Measurements from ENCODE around the gene PLA2G4E.

The PLA2G4E gene

DNA sequence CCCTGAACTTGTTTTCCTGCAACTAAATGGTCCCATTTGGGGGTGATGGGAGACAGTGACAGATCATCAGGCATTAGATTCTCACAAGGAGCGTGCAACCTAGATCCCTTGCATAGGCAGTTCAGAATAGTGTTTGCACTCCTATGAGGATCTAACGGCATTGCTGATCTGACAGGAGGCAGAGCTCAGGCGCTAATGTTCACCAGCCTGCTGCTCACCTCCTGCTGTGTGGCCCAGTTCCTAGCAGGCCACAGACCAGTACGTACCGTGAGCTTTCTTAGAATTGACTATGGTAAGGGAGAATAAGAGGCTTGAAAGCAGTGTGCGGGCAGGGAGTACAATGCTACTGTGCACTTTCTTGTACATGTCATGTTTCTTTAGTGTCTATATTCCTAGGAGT, 17.6 kb upstream of the PLA2G4E start:
- H3K4me3 Mint-ChIP-seq = no peak overlapping the region
- DNase-seq = no peak
- no peaks in the 10 kb centered on the region for H3K36me3 Mint-ChIP-seq (ENCODE audit: low read depth)

GRCh38 chr15:42037656-42038055, 16.8 kb upstream of the PLA2G4E start:
- no peaks in the 10 kb centered on the region for H3K27me3 Mint-ChIP-seq
- no peak overlapping the region for H3K4me3 Mint-ChIP-seq
- no peaks in the 10 kb centered on the region for H3K36me3 Mint-ChIP-seq (ENCODE audit: low read depth)
- DNase-seq = no peak
- no peaks in the 10 kb centered on the region for H3K9me3 Mint-ChIP-seq
- H3K4me1 Mint-ChIP-seq (ENCODE audit: low read depth) = peaks cover 10% of the 10 kb centered on the region
- no peak overlapping the region for H3K27ac Mint-ChIP-seq

More for the DNA sequence above, 17.6 kb upstream of the PLA2G4E start:
- H3K27me3 Mint-ChIP-seq = no peaks in the 10 kb centered on the region
- H3K27ac Mint-ChIP-seq = no peak overlapping the region
- H3K9me3 Mint-ChIP-seq = no peaks in the 10 kb centered on the region
- H3K4me1 Mint-ChIP-seq (ENCODE audit: low read depth) = peaks cover 8% of the 10 kb centered on the region

- Mint-ChIP-seq H3K4me3 (no peak overlapping the region), H3K4me1 (ENCODE audit: low read depth) (peaks cover 10% of the 10 kb centered on the region), H3K36me3 (ENCODE audit: low read depth) (no peaks in the 10 kb centered on the region), H3K27me3 (no peaks in the 10 kb centered on the region), H3K9me3 (no peaks in the 10 kb centered on the region), H3K27ac (no peak overlapping the region)
- DNase-seq = no peak
These were observed 16.1 kb upstream of the PLA2G4E start for GRCh38 chr15:42036966-42037365.

DNA sequence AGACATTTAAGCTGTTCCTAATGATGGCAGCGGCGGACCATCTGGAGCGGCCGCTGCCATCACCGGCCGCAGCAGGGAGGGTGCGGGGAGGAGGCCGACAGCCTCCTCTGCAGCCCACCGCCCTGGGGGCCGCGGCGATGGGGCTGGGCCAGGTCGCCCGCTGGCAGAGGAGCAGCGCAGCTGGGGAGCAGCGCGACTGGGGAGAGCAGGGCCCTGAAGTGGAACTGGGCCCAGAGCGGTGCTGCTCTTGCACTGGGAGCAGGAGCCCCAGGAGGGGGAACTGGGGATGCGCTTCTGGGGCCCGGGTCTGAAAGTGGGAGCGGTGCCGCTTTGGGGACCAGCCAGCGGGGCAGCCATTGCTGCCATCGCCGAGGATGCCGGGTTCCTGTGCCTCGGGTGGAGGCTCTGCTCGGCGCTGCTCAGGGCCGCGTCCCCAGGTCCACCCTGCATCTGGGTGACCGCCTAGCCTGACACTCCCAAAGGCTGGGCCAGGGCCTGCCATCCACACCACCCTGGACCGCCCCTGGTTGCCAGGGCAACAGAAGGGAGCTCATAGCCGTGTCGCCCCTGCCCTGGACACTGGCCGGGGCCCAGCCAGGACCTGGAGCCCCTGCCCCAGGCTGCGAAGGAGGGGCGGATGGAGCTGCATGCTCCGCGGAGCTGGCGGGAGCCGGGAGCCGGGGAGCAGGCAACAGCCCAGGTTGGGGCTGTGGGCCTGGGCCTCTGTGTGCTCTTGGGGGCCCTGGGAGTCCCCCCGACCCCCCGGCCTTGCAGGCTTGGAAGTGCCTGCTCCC, 15.5 kb upstream of the PLA2G4E start:
- H3K27me3 Mint-ChIP-seq = no peaks in the 10 kb centered on the region
- peaks cover 10% of the 10 kb centered on the region for H3K4me1 Mint-ChIP-seq (ENCODE audit: low read depth)
- no peaks in the 10 kb centered on the region for H3K36me3 Mint-ChIP-seq (ENCODE audit: low read depth)
- no peak for DNase-seq
- no peaks in the 10 kb centered on the region for H3K9me3 Mint-ChIP-seq
- H3K4me3 Mint-ChIP-seq = no peak overlapping the region
- no peak overlapping the region for H3K27ac Mint-ChIP-seq

DNA sequence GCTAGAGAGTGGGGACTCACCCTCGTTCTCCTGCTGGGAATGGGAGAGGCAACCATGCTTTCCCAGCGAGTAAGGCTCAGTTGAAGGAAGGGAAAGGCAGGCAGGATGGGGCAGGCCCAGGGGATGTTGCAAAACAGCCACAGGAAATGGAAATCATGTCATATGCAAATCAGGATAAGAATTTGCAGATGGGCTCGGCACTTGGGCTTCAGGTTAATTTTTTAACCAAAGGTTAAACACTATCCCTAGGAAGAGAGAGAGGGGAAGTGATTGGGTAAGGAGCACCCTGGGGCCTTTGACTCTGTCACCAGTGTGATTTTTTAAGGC, 14.6 kb upstream of the PLA2G4E start:
- Mint-ChIP-seq H3K36me3 (ENCODE audit: low read depth) (no peaks in the 10 kb centered on the region), H3K4me1 (ENCODE audit: low read depth) (peaks cover 10% of the 10 kb centered on the region), H3K27ac (no peak overlapping the region), H3K27me3 (no peaks in the 10 kb centered on the region), H3K9me3 (no peaks in the 10 kb centered on the region), H3K4me3 (no peak overlapping the region)
- DNase-seq = no peak

DNA sequence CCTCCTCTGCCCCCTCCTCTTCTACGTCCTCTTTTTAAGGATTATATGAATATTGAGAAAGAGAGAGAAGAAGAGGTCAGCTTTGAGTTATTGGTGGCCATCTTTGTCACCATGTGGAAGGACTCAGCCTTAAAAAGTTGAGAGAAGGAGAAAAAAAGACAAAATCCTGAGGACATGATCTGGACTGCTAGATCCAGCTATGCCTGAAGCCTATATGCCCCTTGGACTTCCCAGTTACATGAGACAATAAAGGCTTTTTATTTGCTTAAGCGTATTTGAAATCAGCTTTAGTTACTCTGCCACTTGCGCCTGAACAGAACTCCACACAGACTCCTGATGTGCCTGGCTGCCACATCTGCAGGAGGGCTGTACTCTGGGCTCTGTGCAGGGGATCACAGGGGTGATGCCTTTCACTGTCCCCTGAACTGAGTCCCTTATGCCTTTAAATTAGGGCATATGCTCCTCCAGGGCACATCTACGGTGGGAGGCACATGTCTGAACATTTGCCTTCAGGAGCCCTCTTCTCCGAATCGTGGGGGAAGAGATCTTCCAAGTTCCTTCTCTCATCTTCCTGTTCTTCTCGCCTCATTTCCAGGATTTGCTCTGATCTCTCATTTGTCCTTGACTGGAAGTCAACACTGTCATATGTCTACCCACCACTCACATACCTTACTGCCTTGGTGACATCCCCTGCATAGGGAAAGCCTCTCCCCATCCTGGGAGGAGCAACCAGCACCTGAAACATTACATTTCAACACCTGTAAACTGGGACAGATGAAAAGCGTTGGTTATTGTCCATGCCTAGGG, 14.0 kb upstream of the PLA2G4E start:
- Mint-ChIP-seq H3K27ac (no peak overlapping the region), H3K9me3 (no peaks in the 10 kb centered on the region), H3K4me3 (no peak overlapping the region)

GRCh38 chr15:42033214-42033873, 12.5 kb upstream of the PLA2G4E start:
- no peak for DNase-seq
- Mint-ChIP-seq H3K4me3 (no peak overlapping the region), H3K36me3 (ENCODE audit: low read depth) (no peaks in the 10 kb centered on the region)

More for the DNA sequence above, 14.0 kb upstream of the PLA2G4E start:
- DNase-seq = no peak
- Mint-ChIP-seq H3K36me3 (ENCODE audit: low read depth) (no peaks in the 10 kb centered on the region), H3K4me1 (ENCODE audit: low read depth) (peaks cover 10% of the 10 kb centered on the region), H3K27me3 (no peaks in the 10 kb centered on the region)

GRCh38 chr15:42032376-42033213, 11.8 kb upstream of the PLA2G4E start:
- Mint-ChIP-seq H3K27ac (no peak overlapping the region), H3K36me3 (ENCODE audit: low read depth) (no peaks in the 10 kb centered on the region), H3K9me3 (no peaks in the 10 kb centered on the region), H3K4me1 (ENCODE audit: low read depth) (peaks cover 10% of the 10 kb centered on the region), H3K27me3 (no peaks in the 10 kb centered on the region), H3K4me3 (no peak overlapping the region)
- DNase-seq = no peak

More at GRCh38 chr15:42033214-42033873, 12.5 kb upstream of the PLA2G4E start:
- Mint-ChIP-seq H3K27ac (no peak overlapping the region), H3K4me1 (ENCODE audit: low read depth) (peaks cover 10% of the 10 kb centered on the region), H3K9me3 (no peaks in the 10 kb centered on the region), H3K27me3 (no peaks in the 10 kb centered on the region)

DNA sequence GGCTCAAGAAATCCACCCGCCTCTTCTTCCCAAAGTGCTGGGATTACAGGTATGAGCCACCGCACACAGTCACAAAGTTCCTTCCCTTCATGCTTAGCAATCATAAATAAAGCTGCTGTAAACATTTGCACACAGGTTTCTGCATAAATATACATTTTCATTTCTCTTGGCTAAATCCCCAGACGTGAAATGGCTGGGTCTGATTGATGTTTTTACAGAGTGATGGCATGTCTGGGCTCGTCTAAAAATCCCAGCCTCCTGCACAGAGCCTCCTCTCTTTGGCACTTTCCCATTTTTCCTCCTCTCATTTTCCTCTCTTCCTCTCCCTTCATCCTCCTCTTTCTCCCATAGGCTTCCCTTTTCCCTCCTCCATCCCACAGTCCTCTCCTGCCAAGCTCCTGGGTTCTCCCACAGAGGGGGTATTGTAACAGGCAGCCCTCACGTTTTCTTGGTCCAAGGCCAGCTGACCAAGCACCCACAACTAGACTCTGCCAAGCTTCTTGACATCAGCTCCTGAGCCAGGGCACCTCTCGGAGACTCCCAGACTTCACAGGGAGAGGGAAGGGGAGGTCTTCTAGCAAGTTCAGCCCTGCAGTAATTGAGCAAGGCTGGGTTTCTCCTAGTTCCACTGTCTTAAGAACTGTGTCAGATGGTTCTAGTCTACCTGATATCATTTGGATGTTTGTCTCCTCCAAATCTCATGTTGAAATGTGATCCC, 10.5 kb upstream of the PLA2G4E start:
- H3K27ac Mint-ChIP-seq = no peak overlapping the region
- no peak overlapping the region for H3K4me3 Mint-ChIP-seq
- H3K4me1 Mint-ChIP-seq (ENCODE audit: low read depth) = peaks cover 10% of the 10 kb centered on the region
- no peaks in the 10 kb centered on the region for H3K27me3 Mint-ChIP-seq
- no peaks in the 10 kb centered on the region for H3K36me3 Mint-ChIP-seq (ENCODE audit: low read depth)
- H3K9me3 Mint-ChIP-seq = no peaks in the 10 kb centered on the region
- DNase-seq = no peak

DNA sequence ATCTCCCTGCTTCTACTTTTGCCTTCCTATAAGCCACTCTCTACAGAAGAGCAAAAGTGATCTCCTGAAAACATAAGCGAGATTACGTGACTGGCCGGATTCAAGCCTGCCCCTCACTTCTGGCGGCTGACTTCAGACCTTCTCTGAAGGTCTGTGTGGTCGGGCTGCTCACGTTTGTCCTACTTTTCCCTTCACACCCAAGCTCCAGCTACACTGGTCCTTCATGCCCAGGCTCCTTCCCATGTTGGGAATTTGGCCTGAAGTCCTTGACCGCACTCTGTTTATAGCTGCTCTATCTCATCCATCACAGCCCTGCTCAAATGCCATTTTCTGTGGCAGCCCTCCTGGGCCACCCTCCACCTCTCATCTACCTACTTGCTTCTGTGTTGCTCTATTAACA, 6.7 kb upstream of the PLA2G4E start:
- H3K27ac Mint-ChIP-seq = no peak overlapping the region
- no peaks in the 10 kb centered on the region for H3K9me3 Mint-ChIP-seq
- DNase-seq = no peak
- H3K36me3 Mint-ChIP-seq (ENCODE audit: low read depth) = no peaks in the 10 kb centered on the region
- H3K27me3 Mint-ChIP-seq = no peaks in the 10 kb centered on the region
- H3K4me1 Mint-ChIP-seq (ENCODE audit: low read depth) = no peaks in the 10 kb centered on the region
- H3K4me3 Mint-ChIP-seq = no peak overlapping the region

GRCh38 chr15:42024303-42024702, 3.5 kb upstream of the PLA2G4E start:
- no peak overlapping the region for H3K4me3 Mint-ChIP-seq
- H3K9me3 Mint-ChIP-seq = no peaks in the 10 kb centered on the region
- DNase-seq = no peak
- H3K27ac Mint-ChIP-seq = no peak overlapping the region
- no peaks in the 10 kb centered on the region for H3K36me3 Mint-ChIP-seq (ENCODE audit: low read depth)
- no peaks in the 10 kb centered on the region for H3K27me3 Mint-ChIP-seq
- no peaks in the 10 kb centered on the region for H3K4me1 Mint-ChIP-seq (ENCODE audit: low read depth)

DNA sequence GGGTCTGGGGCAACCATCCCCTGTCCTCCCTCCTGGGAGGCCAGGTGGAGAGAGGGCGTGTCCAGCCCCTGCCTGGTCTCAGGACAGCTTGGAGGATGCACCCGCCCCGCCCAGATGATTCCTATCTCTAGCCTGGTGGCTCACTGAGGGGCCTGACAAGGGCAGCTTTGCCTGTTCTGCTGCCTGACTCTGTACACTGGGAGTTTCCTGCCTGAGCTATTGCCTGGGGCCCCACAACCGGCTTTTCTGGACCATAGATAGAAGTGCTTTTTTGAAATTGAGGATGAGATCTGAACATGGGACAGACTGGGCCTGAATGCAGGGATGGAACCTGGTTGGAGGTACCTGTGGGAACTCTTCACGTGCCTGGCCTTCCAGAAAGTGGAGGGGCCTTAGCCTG, 751 bp upstream of the PLA2G4E start:
- no peak overlapping the region for H3K27ac Mint-ChIP-seq
- H3K9me3 Mint-ChIP-seq = no peaks in the 10 kb centered on the region
- DNase-seq = no peak
- no peak overlapping the region for H3K4me3 Mint-ChIP-seq
- H3K36me3 Mint-ChIP-seq (ENCODE audit: low read depth) = no peaks in the 10 kb centered on the region
- no peaks in the 10 kb centered on the region for H3K27me3 Mint-ChIP-seq
- H3K4me1 Mint-ChIP-seq (ENCODE audit: low read depth) = no peaks in the 10 kb centered on the region

DNA sequence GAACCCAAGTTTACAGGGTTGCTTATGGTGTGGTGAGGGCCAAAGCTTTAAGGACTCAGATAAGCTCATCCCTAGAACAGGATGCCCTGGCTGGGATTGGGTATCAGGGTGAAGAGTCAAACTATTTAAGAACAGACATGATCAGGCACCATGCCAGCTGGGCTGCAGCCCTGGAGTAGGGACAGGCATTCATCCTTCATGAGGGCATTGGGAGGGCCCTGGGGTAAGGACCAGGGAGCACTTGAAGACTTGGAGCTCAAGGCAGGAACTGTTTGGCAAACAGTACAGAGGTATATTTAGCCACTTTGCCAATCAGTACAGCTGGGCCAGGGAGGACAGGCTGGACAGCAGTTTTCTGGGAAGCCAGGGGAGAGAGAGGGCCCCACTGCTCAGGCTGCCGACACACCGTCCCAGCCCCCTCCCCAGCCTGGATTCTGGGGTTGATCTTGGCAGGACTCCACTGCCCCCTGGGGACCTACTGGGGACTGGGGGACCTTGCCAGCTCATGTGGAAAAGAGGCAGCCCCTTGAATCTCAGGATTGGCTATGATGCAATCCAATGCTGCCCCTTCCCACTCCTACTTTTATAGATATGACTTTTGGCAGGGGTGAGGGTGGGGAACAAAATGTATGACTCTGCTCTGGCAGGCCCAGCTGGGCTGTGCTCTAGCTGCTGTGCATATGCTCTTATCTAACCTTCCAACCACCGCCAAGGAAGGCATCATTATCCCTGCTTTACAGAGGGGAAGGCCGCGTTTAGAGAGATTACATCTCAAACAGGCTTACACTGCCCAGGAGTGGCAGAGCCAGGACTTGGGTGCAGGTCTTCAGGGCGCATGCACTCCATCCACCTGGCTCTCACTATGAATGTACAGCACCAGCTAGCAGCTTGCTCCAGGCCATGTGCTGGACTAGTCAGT, 2.3 kb downstream of the PLA2G4E start:
- Mint-ChIP-seq H3K36me3 (ENCODE audit: low read depth) (no peaks in the 10 kb centered on the region), H3K4me1 (ENCODE audit: low read depth) (no peaks in the 10 kb centered on the region), H3K27ac (no peak overlapping the region), H3K9me3 (no peaks in the 10 kb centered on the region), H3K4me3 (no peak overlapping the region), H3K27me3 (no peaks in the 10 kb centered on the region)
- DNase-seq = no peak
